HepG2 (cell line): ENCODE results near the gene CHID1. TPM values are rescaled to one million over a fixed set of nuclear protein-coding genes. Genes with fewer than 3 reads are reported as not detected.

ENCODE experiments used
- CTCF ChIP-seq: sonication (generic); formaldehyde crosslinking; IDR thresholded peaks from 2 replicates; pipeline ENCODE4 v1.5.0; 2020; ENCODE audit warnings: mild to moderate bottlenecking, missing genetic modification reagents, moderate library complexity
- HIVEP1 ChIP-seq: sonication (generic); formaldehyde crosslinking; IDR thresholded peaks from 2 replicates; pipeline ENCODE4 v1.4.0; 2020; ENCODE audit warnings: mild to moderate bottlenecking, missing genetic modification reagents
- MAF1 ChIP-seq: sonication (generic); formaldehyde crosslinking; IDR thresholded peaks from 2 replicates; pipeline ENCODE4 v1.5.0; 2020; ENCODE audit warnings: missing genetic modification reagents, borderline replicate concordance
- PHF8 ChIP-seq: sonication (generic); formaldehyde crosslinking; IDR thresholded peaks from 2 replicates; pipeline ENCODE4 v1.5.0; 2020; ENCODE audit warnings: missing genetic modification reagents
- SRSF1 ChIP-seq: fragments of 200-400 bp; formaldehyde crosslinking; optimal IDR thresholded peaks from 2 replicates; pipeline ENCODE3; 2017; ENCODE audit warnings: mild to moderate bottlenecking, low read depth, low read length, moderate library complexity
- TEF ChIP-seq: sonication (generic); formaldehyde crosslinking; IDR thresholded peaks from 2 replicates; pipeline ENCODE4 v1.5.0; 2020; ENCODE audit warnings: missing genetic modification reagents
- WIZ ChIP-seq: sonication (generic); formaldehyde crosslinking; IDR thresholded peaks from 2 replicates; pipeline ENCODE4 v1.5.1; 2020; ENCODE audit warnings: mild to moderate bottlenecking, missing genetic modification reagents
- ZFP91 ChIP-seq: sonication (generic); formaldehyde crosslinking; IDR thresholded peaks from 2 replicates; pipeline ENCODE4 v1.9.0; 2022; ENCODE audit warnings: missing genetic modification reagents, mild to moderate bottlenecking, borderline replicate concordance
- ZNF878 ChIP-seq: sonication (generic); formaldehyde crosslinking; IDR thresholded peaks from 2 replicates; pipeline ENCODE4 v1.8.1; 2023; ENCODE audit warnings: mild to moderate bottlenecking, missing genetic modification reagents, moderate library complexity
- ZSCAN31 ChIP-seq: sonication (generic); formaldehyde crosslinking; IDR thresholded peaks from 2 replicates; pipeline ENCODE4 v1.5.0; 2020; ENCODE audit warnings: low read depth, mild to moderate bottlenecking, missing genetic modification reagents
- polyA plus RNA-seq, 8 experiments: library from polyadenylated mRNA; depleted of rRNA in 3 of 8; stranded (reverse) in 7 of 8; unstranded in 1 of 8; fragments of >200 nt; fragmentation: Illumina TruSeq in 4 of 8; extraction: Trizol in 4 of 8; gene quantifications; 2 replicates each; pipeline versions ENCODE4 v1.2.1 to v1.2.3, GENCODE V29; 2011 to 2016; ENCODE audit warnings: low read depth in 4 of 8, missing spikeins in 1 of 8, mixed read lengths in 1 of 8; ENCODE audit not compliant: insufficient read depth in 1 of 8
- total RNA-seq, 5 experiments: library from RNA; depleted of rRNA; stranded (reverse); fragments of >200 nt; fragmentation: Illumina TruSeq; extraction: Trizol; gene quantifications; 2 replicates each; pipeline ENCODE4 v1.2.3, GENCODE V29; 2016; ENCODE audit warnings: low read depth in 1 of 5
- TF ChIP-seq, protein P1 (sequence below): sonication (generic); formaldehyde crosslinking; IDR thresholded peaks from 2 replicates; pipeline ENCODE4 v1.4.0; 2020; ENCODE audit warnings: missing genetic modification reagents
- TF ChIP-seq, protein P2 (sequence below): IDR thresholded peaks from 2 replicates; pipeline ENCODE4 v1.6.1; 2016; ENCODE audit warnings: missing biosample characterization, missing genetic modification reagents, low read depth
- TF ChIP-seq, protein P3 (sequence below): sonication (generic); formaldehyde crosslinking; IDR thresholded peaks from 2 replicates; pipeline ENCODE4 v1.5.1; 2020; ENCODE audit warnings: mild to moderate bottlenecking, missing genetic modification reagents, borderline replicate concordance

Gene CHID1
- total and polyA plus RNA-seq, 2 of the 13 experiments (the other 11 are each of a cell fraction or from before 2014, with no cell fraction given) = 65.1 to 93.6 TPM

GRCh38 chr11:838441-839279, 72.0 kb downstream of the CHID1 start (continued):
- TF ChIP-seq ZFP91 (CRISPR knock-in tag) = peak; percentile 42; the same call in 1 of the 2 replicates
- TF ChIP-seq, protein P1, sequence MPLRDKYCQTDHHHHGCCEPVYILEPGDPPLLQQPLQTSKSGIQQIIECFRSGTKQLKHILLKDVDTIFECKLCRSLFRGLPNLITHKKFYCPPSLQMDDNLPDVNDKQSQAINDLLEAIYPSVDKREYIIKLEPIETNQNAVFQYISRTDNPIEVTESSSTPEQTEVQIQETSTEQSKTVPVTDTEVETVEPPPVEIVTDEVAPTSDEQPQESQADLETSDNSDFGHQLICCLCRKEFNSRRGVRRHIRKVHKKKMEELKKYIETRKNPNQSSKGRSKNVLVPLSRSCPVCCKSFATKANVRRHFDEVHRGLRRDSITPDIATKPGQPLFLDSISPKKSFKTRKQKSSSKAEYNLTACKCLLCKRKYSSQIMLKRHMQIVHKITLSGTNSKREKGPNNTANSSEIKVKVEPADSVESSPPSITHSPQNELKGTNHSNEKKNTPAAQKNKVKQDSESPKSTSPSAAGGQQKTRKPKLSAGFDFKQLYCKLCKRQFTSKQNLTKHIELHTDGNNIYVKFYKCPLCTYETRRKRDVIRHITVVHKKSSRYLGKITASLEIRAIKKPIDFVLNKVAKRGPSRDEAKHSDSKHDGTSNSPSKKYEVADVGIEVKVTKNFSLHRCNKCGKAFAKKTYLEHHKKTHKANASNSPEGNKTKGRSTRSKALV (CRISPR knock-in tag) = no peak
- TF ChIP-seq, protein P2, sequence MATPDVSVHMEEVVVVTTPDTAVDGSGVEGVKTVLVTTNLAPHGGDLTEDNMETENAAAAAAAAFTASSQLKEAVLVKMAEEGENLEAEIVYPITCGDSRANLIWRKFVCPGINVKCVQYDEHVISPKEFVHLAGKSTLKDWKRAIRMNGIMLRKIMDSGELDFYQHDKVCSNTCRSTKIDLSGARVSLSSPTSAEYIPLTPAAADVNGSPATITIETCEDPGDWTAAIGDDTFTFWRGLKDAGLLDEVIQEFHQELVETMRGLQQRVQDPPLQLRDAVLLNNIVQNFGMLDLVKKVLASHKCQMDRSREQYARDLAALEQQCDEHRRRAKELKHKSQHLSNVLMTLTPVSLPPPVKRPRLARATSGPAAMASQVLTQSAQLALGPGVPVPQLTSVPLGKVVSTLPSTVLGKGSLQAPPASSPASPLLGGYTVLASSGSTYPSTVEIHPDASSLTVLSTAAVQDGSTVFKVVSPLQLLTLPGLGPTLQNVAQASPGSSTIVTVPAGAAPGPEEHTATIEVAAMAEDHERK (CRISPR knock-in tag) = no peak
- no peak for TF ChIP-seq PHF8 (CRISPR knock-in tag)
- TF ChIP-seq HIVEP1 (CRISPR knock-in tag) = no peak
- peak; percentile 79 for TF ChIP-seq ZSCAN31 (CRISPR knock-in tag)
- peak; percentile 73 for TF ChIP-seq ZNF878 (CRISPR knock-in tag)
- TF ChIP-seq, protein P3, sequence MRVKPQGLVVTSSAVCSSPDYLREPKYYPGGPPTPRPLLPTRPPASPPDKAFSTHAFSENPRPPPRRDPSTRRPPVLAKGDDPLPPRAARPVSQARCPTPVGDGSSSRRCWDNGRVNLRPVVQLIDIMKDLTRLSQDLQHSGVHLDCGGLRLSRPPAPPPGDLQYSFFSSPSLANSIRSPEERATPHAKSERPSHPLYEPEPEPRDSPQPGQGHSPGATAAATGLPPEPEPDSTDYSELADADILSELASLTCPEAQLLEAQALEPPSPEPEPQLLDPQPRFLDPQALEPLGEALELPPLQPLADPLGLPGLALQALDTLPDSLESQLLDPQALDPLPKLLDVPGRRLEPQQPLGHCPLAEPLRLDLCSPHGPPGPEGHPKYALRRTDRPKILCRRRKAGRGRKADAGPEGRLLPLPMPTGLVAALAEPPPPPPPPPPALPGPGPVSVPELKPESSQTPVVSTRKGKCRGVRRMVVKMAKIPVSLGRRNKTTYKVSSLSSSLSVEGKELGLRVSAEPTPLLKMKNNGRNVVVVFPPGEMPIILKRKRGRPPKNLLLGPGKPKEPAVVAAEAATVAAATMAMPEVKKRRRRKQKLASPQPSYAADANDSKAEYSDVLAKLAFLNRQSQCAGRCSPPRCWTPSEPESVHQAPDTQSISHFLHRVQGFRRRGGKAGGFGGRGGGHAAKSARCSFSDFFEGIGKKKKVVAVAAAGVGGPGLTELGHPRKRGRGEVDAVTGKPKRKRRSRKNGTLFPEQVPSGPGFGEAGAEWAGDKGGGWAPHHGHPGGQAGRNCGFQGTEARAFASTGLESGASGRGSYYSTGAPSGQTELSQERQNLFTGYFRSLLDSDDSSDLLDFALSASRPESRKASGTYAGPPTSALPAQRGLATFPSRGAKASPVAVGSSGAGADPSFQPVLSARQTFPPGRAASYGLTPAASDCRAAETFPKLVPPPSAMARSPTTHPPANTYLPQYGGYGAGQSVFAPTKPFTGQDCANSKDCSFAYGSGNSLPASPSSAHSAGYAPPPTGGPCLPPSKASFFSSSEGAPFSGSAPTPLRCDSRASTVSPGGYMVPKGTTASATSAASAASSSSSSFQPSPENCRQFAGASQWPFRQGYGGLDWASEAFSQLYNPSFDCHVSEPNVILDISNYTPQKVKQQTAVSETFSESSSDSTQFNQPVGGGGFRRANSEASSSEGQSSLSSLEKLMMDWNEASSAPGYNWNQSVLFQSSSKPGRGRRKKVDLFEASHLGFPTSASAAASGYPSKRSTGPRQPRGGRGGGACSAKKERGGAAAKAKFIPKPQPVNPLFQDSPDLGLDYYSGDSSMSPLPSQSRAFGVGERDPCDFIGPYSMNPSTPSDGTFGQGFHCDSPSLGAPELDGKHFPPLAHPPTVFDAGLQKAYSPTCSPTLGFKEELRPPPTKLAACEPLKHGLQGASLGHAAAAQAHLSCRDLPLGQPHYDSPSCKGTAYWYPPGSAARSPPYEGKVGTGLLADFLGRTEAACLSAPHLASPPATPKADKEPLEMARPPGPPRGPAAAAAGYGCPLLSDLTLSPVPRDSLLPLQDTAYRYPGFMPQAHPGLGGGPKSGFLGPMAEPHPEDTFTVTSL (CRISPR knock-in tag) = no peak
- TF ChIP-seq MAF1 (CRISPR knock-in tag) = no peak
- TF ChIP-seq TEF (CRISPR knock-in tag) = no peak
- TF ChIP-seq WIZ (CRISPR knock-in tag) = no peak
- peak; percentile 81 for TF ChIP-seq SRSF1
- TF ChIP-seq CTCF (CRISPR knock-in tag) = peak; percentile 81
